CD4-positive, alpha-beta T cell treated with Interleukin-4 for 4 hours (primary cell): Measurements from ENCODE around the gene DNM1.
A peak's percentile ranks its signal among the peaks of the same experiment; 100 is the strongest.
"Not testable (repeated sequence)": the region's sequence is repeated elsewhere in the genome, so short reads cannot be mapped to it uniquely, and the experiment has no call there.

Source experiments
- DNase-seq: peaks from one replicate; pipeline ENCODE4 v3.0.0-alpha.2; 2020

DNM1 gene

DNA sequence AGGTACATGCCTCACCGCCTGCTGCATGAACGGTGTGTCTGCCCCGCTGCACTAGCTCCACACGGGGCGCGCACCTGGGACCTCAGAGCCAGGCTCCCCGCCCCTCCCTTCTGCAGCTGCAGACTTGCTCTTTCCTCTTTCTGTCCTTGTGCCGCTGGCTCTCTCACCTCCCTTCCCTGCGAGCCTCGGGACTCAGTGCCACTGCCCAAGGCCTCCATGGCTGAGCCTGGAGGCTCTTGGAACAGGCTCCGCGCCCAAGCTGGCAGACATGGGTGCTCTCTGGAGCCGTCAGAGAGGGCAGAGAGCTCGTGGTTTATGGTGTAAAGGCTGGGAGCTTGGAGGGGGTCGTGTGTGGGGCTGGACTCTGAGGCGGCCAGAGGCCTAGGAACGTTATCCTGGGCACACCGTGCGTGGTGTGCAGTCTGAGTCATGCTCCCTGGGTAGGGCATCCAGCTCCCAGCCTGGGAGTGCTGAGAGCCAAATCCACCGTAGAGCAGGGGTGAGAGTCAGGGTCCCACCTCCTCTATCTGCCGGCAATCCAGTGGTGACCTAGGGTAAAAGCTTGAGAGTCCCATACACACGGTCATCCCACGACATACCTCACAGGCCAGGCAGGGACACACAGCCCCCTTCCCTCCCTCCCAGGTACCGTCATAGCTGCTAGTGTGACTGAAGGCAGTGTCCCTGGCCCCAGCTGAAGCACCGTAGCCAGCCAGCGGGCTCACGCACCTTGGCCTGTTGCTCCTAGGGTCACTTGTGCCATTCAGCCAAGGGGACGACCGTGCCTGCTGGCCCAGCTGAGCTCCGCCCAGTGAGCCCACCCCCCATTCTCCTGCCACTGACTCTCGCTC is 50.2 kb downstream of the DNM1 start:
- DNase-seq = no peak

DNA sequence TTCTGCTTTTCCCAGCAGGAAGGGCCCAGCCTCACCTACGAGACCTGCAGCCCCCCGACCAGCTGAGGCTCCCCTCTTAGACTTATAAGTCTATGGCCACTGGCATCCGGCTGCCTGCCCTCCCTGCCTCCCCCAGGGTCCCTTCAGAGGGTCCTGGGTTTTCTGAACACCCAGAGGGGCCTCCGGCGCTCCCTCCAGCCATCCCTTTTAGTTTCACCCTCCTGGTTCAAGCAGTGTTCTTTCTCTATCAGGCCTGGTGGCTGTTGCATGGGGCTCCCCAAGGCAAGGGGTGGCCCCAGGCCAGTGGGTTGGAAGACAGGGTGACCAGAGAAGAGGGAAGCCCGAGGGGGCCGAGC is 50.8 kb downstream of the DNM1 start:
- no peak for DNase-seq

DNA sequence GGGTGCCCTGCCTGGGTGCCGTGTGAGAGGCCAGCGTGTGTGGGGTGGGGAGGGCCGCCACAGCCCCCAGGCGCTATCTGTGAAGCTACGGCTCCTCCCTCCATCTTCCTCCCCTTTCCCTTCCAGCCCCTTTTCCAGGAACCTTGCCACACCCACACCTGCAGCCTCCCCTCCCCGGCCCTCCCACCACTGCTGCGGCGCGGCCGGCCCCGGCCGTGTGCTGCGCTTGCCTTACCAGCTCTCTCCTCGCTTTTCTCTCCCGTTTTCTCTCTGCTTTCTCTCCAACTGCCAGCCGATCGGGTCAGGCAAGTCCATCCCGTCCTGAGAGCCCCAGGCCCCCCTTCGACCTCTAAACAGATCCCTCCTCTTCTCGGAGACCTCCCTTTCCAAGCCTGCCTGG is 51.2 kb downstream of the DNM1 start:
- DNase-seq = no peak

DNA sequence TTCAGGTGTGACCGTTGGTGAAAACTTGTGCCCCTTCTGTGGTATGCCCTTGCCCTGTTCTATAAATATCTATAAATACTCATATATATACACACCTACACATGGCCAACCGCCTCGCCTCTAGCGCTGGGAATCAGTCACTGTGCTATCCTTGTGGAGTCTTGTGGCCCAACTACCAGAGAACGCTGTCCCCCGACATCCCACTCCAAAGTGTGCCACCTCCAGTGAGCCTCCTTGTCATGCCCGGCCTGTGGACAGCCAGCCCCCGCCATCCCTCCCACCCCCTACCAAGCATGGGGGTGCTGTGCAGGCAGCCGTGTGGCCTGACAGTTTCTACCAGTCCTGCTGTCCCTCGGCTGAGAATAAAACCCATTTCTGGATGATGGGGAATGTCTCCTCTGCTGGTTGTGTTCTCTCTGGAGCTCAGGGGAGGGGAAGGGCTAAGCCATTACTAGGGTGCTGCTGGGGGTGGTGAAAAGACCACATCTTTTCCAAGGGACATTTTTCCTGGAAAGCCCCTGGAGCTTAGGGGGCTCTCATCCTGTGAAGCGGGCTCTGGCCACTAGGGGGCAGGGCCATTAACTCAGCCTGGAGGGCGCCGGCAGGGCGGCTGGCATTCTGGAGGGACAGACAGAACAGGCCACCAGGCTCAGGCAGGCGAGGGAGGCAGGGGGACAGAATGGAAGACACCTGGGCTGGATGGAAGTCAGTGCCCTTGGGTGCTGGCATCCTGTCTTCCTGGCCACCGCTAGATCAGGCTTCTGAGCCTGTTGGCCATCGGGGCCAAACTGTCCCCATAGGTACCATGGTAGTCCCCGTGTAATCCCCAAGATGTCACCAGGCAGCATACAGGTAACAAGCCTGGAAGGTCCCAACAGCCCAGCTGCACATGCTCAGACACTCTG is 51.9 kb downstream of the DNM1 start:
- peak; percentile 53 for DNase-seq

DNA sequence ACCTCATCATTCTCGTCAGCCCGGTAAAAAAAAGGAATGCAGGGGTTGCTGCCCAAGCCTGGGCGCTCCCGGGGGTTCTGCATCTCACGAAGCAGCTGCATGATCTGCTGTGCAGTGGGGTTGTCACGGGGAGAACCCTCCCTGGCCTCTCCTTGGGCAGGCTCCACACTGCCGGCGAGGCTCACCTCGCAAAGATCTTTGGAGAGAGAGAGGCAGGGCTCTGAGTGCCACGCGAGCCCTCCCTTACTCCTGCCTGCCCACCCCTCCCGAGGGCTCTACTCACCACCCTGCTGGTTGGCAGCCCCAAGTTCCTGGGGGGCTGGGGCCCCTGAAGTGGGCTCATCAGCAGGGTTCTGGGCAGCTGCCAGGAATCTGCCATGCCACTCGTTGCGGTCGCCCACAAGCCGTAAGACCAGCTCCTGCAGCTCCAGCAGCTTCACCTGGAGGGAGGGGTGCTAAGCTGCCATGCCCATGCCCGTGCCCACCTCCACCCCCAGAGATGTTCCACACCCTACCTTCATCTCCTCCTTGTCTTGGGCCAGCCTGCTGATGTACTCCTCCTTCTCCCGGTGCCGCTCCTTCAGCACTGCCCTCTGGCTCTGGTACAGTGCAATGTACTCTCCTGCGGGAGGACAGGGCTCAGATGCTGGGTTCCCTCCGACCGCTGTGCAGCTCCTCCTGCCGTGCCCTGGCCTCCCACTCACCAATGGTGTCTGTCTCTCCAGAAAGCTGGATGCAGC is 54.1 kb downstream of the DNM1 start:
- DNase-seq = no peak

DNA sequence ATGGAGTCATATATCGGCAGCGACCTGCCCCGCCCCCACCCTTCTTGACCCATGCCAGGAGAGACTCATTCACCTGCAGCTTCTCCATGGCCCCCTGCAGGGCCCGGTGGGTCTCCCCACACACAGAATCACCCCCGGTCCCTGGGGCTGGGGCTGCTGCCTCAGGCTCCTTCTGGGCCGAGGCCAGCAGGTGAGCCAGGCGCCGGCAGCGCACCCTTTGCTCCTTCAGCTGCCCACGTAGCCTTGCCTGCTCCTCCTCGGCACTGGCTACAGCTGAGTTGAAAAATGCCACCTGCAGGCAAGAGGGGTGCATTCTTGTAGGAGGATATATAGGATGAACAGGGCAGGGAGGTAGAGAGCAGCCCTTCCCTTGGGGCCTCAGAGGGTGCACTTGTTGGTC is 54.7 kb downstream of the DNM1 start:
- DNase-seq = no peak

DNA sequence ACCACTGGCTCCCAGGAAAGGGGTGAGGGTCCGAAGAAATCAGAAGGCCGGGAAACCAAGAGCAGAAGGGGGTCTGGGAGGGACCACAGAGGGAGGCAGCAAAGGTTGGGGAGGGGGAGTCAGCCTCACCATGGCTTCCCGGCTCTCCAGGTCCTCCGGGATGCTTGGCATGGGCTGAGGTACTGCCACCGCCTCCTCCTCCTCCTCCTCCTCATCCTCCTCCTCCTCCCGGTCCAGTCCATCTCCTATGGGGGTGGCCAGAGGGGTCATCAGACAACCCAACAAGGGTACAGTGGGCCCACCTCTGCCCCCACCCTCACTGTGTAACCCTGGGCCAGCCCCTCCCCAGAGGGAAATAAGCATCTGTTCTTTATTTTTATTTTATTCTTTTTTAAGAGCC is 55.1 kb downstream of the DNM1 start:
- DNase-seq = no peak

DNA sequence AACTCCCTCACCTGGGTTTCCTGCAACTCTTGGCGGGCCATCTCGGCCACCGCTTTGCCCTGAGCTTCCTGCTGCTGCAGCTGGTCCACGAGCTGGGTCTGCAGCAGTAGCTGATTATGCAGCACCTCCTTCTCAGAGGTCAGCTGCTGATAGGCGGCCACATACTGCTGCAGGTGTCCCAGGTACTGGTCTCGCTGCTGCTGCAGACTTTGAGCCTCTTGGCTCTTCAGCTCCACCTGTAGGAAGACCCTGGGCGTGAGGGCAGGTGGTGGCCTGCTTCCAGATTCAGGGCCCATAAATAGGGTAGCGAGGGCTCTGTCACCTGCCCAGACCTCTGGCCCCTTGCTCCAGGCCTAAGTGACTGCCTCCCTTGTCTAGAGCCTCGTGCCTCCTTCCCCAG is 56.0 kb downstream of the DNM1 start:
- DNase-seq = no peak

DNA sequence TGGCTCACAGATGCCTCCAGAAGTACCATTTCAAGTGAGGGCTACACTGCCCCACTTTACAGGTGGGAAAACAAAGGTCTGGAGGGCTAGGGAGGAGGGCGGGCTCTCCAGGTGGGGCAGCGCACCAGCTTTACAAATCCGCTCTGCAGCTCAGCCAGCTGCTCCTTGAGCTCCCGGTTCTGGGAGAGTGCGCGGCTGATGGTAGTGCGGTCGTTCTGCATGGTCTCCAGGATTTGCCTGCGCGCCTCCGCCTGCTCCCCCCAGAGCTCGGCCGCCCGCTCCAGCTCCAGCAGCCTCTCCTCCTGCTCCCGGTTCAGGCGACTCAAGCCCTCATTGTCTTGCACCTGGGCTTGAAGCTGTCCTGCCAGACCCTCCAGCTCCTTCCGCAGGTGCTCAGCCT is 57.2 kb downstream of the DNM1 start:
- DNase-seq = no peak

DNA sequence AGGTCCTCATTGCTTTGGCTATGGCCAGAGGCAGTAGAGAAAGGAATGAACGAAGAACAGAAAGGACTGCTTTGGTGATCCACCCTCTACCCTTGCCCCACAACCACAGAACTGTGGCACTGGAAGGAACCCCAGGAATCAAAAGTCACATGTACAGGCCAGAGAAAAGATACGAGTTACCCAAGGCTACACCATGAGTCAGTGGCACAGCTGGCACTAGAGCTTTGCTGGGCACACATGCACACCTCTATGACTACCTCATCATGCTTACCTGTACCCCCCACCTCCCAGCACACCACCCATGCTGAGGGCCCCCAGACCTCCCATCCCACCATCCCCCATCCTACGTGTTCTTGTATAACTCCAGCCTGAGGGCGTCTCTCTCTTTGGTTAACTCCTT is 59.5 kb downstream of the DNM1 start:
- DNase-seq = no peak

DNA sequence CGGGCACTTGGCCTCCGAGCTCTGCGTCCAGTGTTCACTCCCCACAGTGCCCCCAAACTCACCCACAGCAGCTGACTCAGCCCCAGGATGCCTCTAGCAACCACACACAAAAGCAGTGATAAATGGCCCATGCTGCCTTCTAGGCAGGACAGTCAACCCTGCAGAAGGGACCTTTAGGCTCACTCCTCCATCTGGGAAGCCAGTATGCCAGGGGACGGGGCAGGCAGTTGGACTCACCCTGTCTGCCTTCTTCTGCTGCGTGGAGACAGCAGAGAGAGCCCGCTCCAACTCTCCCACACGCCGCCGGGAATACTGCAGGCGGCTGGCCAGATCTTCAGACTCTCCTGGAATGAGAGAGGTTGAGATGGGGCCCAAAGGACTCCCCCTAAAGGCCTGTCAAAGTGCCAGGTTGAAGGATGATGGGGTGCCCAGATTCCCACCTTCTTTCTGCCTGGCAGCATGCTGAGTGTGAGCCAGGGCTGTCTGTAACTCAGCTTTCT is 62.2 kb downstream of the DNM1 start:
- no peak for DNase-seq

DNA sequence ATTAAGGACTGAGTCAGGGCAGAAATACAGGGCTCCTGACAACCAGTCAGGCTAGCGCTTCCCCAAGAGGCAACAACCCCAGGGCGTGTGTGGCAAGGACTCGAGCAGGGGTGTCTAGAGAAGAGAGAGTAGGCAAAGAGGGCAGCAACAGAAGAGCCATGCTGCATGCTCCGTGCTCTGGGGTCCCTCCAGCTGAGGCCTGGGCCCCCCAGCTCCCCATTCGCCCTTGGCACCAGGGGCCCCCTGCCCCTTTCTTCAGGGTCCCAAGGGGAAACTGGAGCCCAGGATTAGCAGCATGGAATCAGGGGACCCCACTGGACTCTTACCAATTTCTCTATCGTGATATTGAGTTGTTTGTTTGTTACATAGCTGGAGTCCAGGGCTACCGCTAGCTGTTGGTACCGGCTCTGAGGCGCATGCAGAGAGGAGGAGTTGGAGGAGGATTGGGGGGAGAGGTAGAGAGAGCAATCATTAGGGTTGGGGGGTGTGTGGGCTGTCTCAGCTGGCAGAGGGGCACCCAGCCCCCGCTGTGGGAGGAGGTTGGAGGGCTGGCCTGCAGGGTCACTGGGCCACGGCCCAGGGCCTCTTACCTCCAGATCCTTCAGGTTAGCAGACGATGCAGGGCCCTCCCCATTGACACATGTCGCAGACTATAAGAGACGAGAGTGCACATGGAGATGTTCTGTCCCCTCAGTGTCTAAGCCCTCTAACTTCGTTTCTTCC is 63.9 kb downstream of the DNM1 start:
- DNase-seq = no peak

DNA sequence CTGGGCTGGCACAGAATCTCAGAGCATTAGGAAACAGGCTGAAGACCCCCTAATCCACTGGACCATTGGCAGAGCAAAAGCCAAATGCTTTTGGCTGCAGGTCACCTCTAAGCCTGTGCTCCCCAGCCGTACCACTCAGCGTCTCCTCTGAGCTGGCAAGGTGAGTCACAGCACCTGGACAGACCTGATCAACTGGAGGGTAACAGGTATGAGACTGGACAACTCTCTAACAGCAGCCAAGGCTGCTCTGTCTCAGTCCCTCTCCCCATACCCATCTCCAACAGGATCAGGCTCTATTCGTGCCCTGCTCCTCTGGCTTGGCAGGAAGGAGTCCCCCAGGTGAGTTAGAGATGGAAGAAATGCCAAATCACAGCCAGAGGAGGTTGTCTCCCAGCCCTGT is 67.9 kb downstream of the DNM1 start:
- no peak for DNase-seq

DNA sequence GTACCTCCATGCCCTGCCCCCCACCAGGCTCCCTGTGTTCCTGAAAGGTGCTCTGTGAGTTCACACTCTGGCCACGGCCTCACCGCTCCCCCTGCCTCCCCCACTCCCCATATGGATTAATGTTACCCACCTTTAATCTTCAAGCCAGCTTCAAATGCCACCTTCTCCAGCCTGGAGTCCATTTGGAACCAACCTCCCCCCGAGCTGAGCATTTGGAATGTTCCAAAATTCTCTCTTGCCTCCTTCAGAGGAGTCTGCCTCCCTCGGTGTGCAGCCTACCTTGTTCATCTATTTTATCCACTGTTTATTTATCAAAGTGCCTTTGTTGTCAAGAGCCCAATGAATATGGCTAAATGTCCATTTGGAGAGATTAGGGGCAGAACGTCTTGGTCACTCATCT is 68.3 kb downstream of the DNM1 start:
- no peak for DNase-seq

DNA sequence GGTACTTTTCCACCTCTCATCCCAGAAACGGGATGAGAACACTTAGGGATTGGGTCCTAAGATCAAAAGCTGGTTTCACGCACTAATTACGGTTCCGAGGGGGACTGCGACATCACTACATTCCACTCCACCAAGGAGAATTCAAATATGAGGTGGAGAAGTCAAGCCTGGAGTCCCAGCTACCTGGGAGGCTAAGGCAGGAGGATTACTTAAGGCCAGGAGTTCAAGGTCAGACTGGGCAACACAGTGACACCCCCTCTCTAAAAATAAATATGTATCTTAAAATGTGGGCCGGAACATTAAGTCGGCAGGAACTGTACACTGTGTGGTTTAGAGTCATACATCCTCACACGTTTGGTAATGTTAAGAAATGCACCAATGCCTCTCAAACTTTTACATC is 71.1 kb downstream of the DNM1 start:
- no peak for DNase-seq

DNA sequence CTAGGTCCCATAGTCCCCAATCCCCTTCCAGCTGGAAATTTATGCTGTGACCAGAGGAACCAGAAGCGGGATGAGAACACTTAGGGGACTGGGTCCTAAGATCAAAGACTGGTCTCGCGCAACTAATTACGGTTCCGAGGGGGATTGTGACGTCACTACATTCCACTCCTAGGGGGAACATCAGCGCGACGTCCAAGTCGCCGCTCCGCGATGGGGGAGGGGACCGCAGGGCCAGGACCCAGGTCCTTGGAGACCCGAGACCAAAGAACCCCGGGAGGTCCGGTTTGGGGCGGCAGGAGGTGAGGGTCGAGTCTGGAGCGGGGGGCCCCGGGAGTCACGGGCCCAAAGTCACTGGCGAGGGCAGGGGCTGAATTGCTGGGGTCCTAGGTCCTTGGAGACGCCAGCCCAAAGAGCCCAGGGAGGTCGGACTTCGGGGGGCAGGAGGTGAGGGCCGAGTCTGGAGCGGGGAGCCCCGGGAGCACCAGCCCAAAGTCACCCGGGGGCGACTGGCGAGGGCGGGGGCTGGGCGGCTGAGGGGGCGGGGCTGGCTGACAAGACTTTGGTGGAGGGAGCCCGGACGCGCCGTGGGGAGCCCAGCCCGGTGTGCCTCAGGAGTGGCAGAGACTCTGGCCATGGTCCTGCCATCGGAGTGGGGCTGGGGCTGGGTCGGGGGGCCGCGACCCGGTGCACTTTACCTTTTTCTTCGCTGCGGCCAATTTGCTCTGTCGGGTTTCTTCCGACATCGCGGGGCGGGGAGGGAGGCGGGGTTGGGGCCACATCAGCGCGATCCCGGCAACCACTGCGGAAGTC is 72.2 kb downstream of the DNM1 start, which contains the start of gene GOLGA2:
TSS of gene GOLGA2 (minus strand) at position 810 of the 810 bp plus-strand sequence. CDS start at position 779, 31 bp downstream.
- no peak for DNase-seq

DNA sequence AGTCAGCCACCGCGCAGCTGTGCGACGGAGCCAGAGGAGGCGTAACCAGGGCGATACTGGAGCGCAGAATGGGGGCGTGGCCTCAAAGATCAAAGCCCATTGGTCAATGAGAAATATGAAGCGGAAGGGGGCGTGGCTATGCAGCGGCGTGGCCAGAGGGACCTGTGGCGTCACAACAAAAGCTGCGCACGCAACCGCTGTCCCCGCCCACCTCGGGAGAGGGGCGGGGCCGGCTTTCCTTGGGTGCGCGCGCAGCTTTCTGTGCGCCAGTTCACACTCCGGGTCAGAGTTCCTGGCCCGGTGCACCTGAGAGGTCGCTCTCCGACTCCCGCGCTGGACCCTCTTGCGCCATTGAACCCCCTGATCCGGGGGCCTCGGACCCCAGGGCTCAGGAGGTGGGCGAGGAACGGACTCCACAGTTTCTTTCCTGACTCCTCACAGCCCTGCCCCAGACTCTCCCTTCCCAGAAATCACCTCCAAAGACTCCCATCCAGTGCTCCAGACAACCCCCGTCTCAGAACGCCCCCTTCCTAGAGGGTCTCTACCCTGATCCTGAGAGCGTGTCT is 72.9 kb downstream of the DNM1 start, which contains the start of gene SWI5:
TSS of gene SWI5 (plus strand) at position 269 of the 566 bp plus-strand sequence.
- DNase-seq = peak; percentile 99

DNA sequence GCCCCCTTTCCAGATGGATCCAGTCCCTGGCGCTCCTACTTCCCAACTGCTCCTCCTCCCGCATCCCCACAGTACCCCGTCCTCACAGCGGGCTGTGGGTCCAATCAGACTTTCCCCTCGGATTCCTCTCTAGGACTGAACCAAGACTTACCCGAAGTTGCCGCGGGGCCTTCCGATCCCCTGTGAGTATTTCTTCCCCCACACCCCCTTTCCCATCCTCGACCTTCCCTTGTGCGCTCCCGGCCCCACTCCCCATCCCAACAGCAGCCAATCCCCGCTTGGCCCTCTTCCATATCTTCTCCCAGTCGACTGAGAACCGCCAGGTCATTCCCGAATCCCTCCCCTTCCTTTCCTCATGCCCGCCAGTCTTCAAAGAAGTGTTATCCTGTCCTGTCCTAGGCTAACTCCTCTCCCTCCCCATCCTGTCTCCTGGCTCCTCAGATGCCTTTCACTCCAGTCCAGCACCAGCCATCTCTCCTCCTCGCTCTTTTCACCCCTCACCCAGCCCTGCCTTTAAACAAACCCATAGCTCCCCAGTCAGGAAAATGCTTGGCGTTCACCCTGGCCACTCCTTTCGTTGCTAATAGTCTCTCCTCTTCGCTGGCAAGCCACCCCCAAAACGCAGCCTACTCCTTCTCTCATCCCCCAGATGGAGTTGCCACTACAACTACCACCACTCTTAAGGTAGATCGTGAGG is 73.5 kb downstream of the DNM1 start:
- DNase-seq = no peak

DNA sequence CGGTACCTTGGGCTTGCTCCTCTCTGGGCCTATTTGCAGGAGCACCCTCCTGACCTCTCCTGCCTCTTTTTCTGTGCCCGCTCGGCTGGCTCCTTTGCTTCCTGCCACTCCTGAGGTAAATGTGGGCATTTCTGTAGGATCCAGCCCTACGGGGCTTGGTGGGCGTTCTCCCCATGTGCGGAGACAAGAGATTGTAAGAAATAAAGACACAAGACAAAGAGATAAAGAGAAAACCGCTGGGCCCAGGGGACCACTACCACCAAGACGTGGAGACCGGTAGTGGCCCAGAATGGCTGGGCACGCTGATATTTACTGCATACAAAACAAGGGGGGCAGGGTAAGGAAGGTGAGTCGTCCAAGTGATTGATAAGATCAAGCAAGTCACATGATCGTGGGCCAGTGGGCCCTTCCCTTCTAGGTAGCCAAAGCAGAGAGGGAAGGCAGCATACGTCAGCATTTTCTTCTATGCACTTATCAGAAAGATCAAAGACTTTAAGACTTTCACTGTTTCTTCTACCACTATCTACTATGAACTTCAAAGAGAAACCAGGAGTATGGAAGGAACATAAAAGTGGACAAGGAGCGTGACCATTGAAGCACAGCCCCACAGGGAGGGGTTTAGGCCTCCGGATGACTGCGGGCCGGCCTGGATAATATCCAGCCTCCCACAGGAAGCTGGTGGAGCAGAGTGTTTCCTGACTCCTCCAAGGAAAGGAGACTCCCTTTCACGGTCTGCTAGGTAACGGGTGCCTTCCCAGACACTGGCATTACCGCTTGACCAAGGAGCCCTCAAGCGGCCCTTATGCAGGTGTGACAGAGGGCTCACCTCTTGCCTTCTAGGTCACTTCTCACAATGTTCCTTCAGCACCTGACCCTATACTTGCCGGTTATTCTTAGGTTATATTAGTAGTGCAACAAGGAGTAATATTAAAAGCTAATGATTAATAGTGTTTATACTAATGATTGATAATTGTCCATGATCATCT is 76.2 kb downstream of the DNM1 start:
- not testable (repeated sequence) for DNase-seq
